HepG2 (cell line): ENCODE results near the gene LRBA. TPM values are rescaled to one million over a fixed set of nuclear protein-coding genes. Genes with fewer than 3 reads are reported as not detected.

Experiments
- ATAC-seq: fragments of 200-7000 bp; cut with Tn5 transposase; 3 replicates; pipeline ENCODE4 v1.9.1; 2020; ENCODE audit warnings: mild to moderate bottlenecking, moderate library complexity
- BruUV-seq: library from RNA; stranded (reverse); fragments of 400-500 nt; replicated peaks from 2 replicates; lab custom pipeline; 2021; lab: Mats Ljungman, UMichigan
- CTCF ChIA-PET: fragments of 300-600 bp; formaldehyde crosslinking; extraction: SDS; loops from one replicate; lab custom pipeline; 2021; ENCODE audit warnings: low total read pairs, inconsistent platforms, low intra/inter-chr PET ratio; lab: Yijun Ruan, JAX
- POLR2A ChIA-PET: fragments of 350-600 bp; sonication (Branson Sonifier 250); formaldehyde crosslinking; loops from one replicate; lab custom pipeline; 2020; ENCODE audit warnings: antibody characterized with exemption, inconsistent platforms; lab: Yijun Ruan, JAX
- DNase-seq: peaks from one replicate; pipeline ENCODE4 v3.0.0-alpha.2; 2015; ENCODE audit warnings: low spot score
- FAIRE-seq: peaks from 3 replicates; lab custom pipeline; 2011; peaks lifted over from hg19 to GRCh38; lab: Jason Lieb, UNC
- H2AFZ ChIP-seq: one replicate; pipeline ENCODE4 v1.6.1; 2011; ENCODE audit warnings: low read length, inconsistent platforms
- H3K27ac ChIP-seq: fragments of 300-600 bp; 3 replicates; pipeline ENCODE4 v1.8.0; 2011; ENCODE audit warnings: mixed run types, mild to moderate bottlenecking, mixed read lengths, low read length, inconsistent platforms; ENCODE audit not compliant: insufficient read depth; ENCODE audit errors: extremely low read length
- H3K27me3 ChIP-seq, 2 experiments: fragments of 200-600 bp in 1 of 2; 2 replicates in 1 of 2; 3 replicates in 1 of 2; pipeline versions ENCODE4 v1.6.0 to v1.8.0; 2011; ENCODE audit warnings: low read length in 2 of 2, mild to moderate bottlenecking in 2 of 2, moderate library complexity in 2 of 2, inconsistent platforms in 1 of 2; ENCODE audit not compliant: insufficient read depth in 2 of 2, control insufficient read depth in 1 of 2
- H3K36me3 ChIP-seq, 2 experiments: fragments of 200-600 bp in 1 of 2; replicated peaks in 1 of 2; 2 replicates in 1 of 2; 3 replicates in 1 of 2; pipeline versions ENCODE4 v1.5.1 to v1.8.0; 2011; ENCODE audit warnings: low read length in 2 of 2, inconsistent platforms in 1 of 2; ENCODE audit not compliant: insufficient read depth in 2 of 2, control insufficient read depth in 1 of 2
- H3K4me1 ChIP-seq: 2 replicates; pipeline ENCODE4 v1.5.1; 2012; ENCODE audit warnings: low read length, inconsistent platforms; ENCODE audit not compliant: insufficient read depth
- H3K4me2 ChIP-seq: 2 replicates; pipeline ENCODE4 v1.6.0; 2011; ENCODE audit warnings: low read depth, low read length, inconsistent platforms
- H3K4me3 ChIP-seq, 3 experiments: fragments of 200-600 bp in 1 of 3; sonication (generic), shearing (Covaris generic) in 1 of 3; replicated peaks in 1 of 3; 2 replicates each; pipeline ENCODE4 v1.5.1; 2011 to 2016; ENCODE audit warnings: low read length in 3 of 3, inconsistent platforms in 2 of 3, low read depth in 2 of 3, mild to moderate bottlenecking in 2 of 3, control low read depth in 1 of 3, mixed read lengths in 1 of 3; ENCODE audit not compliant: insufficient read depth in 1 of 3
- H3K79me2 ChIP-seq: one replicate; pipeline ENCODE4 v1.6.1; 2011; ENCODE audit warnings: low read length, inconsistent platforms; ENCODE audit not compliant: insufficient read depth
- H3K9ac ChIP-seq: 2 replicates; pipeline ENCODE4 v1.6.0; 2011; ENCODE audit warnings: mild to moderate bottlenecking, low read depth, low read length, inconsistent platforms; ENCODE audit not compliant: insufficient read depth
- H3K9me3 ChIP-seq: 2 replicates; pipeline ENCODE4 v1.5.1; 2012; ENCODE audit warnings: mild to moderate bottlenecking, low read length
- H4K20me1 ChIP-seq: 2 replicates; pipeline ENCODE4 v1.6.0; 2011; ENCODE audit warnings: inconsistent platforms, mild to moderate bottlenecking, low read length, moderate library complexity; ENCODE audit not compliant: insufficient read depth
- ARNT ChIP-seq: fragments of 450-650 bp; IDR thresholded peaks from 2 replicates; pipeline ENCODE4 v1.6.1; 2017
- CREM ChIP-seq, 2 experiments: sonication (generic) in 1 of 2; formaldehyde crosslinking in 1 of 2; IDR thresholded peaks; 2 replicates each; pipeline versions ENCODE4 v1.4.0 to v1.6.1; 2016 to 2020; ENCODE audit warnings: antibody characterized with exemption in 1 of 2, mild to moderate bottlenecking in 1 of 2, missing genetic modification reagents in 1 of 2
- HOXA7 ChIP-seq: sonication (generic); formaldehyde crosslinking; IDR thresholded peaks from 2 replicates; pipeline ENCODE4 v1.8.1; 2022; ENCODE audit warnings: mild to moderate bottlenecking, missing genetic modification reagents, moderate library complexity
- PAWR ChIP-seq: sonication (generic); formaldehyde crosslinking; IDR thresholded peaks from 2 replicates; pipeline ENCODE4 v1.4.0; 2020; ENCODE audit warnings: missing genetic modification reagents, mild to moderate bottlenecking, borderline replicate concordance
- TP53 ChIP-seq: sonication (generic); formaldehyde crosslinking; conservative IDR thresholded peaks from 2 replicates; pipeline ENCODE4 v1.4.0; 2020; ENCODE audit warnings: missing genetic modification reagents
- ZBTB8A ChIP-seq: sonication (generic); formaldehyde crosslinking; IDR thresholded peaks from 2 replicates; pipeline ENCODE4 v1.4.0; 2020; ENCODE audit warnings: mild to moderate bottlenecking, low read depth, missing genetic modification reagents, borderline replicate concordance
- ZNF281 ChIP-seq: sonication (generic); formaldehyde crosslinking; IDR thresholded peaks from 2 replicates; pipeline ENCODE4 v1.4.0; 2020; ENCODE audit warnings: missing genetic modification reagents, borderline replicate concordance
- ZNF737 ChIP-seq: sonication (generic); formaldehyde crosslinking; IDR thresholded peaks from 2 replicates; pipeline ENCODE4 v1.5.0; 2020; ENCODE audit warnings: missing genetic modification reagents, mild to moderate bottlenecking, borderline replicate concordance
- ZNF75D ChIP-seq: sonication (generic); formaldehyde crosslinking; IDR thresholded peaks from 2 replicates; pipeline ENCODE4 v1.8.1; 2023; ENCODE audit warnings: missing genetic modification reagents, mild to moderate bottlenecking, borderline replicate concordance
- ZNF839 ChIP-seq: sonication (generic); formaldehyde crosslinking; IDR thresholded peaks from 2 replicates; pipeline ENCODE4 v1.4.0; 2020; ENCODE audit warnings: missing genetic modification reagents, mild to moderate bottlenecking, borderline replicate concordance
- WGBS: methylation state at CpG from one replicate; pipeline ENCODE4 v1.1.6; 2017; ENCODE audit warnings: low lambda C conversion rate; 5-methylcytosine and 5-hydroxymethylcytosine counted together
- in situ Hi-C: cut with HindIII; loops from 2 replicates; pipeline ENCODE4 v1.10.0; 2017; ENCODE audit warnings: low pct_unique_long_range_greater_than_20kb; ENCODE audit not compliant: extremely low pct_ligation_motif_present
- intact Hi-C: fragments of 100-400 bp; cut with micrococcal nuclease; formaldehyde crosslinking; loops from one replicate; pipeline ENCODE4 v1.10.0; 2022; ENCODE audit not compliant: unreplicated experiment
- polyA plus RNA-seq, 8 experiments: library from polyadenylated mRNA; depleted of rRNA in 3 of 8; stranded (reverse) in 7 of 8; unstranded in 1 of 8; fragments of >200 nt; fragmentation: Illumina TruSeq in 4 of 8; extraction: Trizol in 4 of 8; gene quantifications; 2 replicates each; pipeline versions ENCODE4 v1.2.1 to v1.2.3, GENCODE V29; 2011 to 2016; ENCODE audit warnings: low read depth in 4 of 8, missing spikeins in 1 of 8, mixed read lengths in 1 of 8; ENCODE audit not compliant: insufficient read depth in 1 of 8
- total RNA-seq, 5 experiments: library from RNA; depleted of rRNA; stranded (reverse); fragments of >200 nt; fragmentation: Illumina TruSeq; extraction: Trizol; gene quantifications; 2 replicates each; pipeline ENCODE4 v1.2.3, GENCODE V29; 2016; ENCODE audit warnings: low read depth in 1 of 5
- TF ChIP-seq, protein P1 (sequence below): sonication (generic); formaldehyde crosslinking; IDR thresholded peaks from 2 replicates; pipeline ENCODE4 v1.4.0; 2020; ENCODE audit warnings: missing genetic modification reagents, borderline replicate concordance
- TF ChIP-seq, protein P2 (sequence below): sonication (generic); formaldehyde crosslinking; IDR thresholded peaks from 2 replicates; pipeline ENCODE4 v1.5.0; 2020; ENCODE audit warnings: missing genetic modification reagents, mild to moderate bottlenecking, borderline replicate concordance
- TF ChIP-seq, protein P3 (sequence below): sonication (generic); formaldehyde crosslinking; IDR thresholded peaks from 2 replicates; pipeline ENCODE4 v1.5.0; 2020; ENCODE audit warnings: missing genetic modification reagents, mild to moderate bottlenecking, borderline replicate concordance

Gene LRBA
- total and polyA plus RNA-seq, 2 of the 13 experiments (the other 11 are each of a cell fraction or from before 2014, with no cell fraction given): 21.0 to 37.2 TPM

- TF ChIP-seq, protein P1, sequence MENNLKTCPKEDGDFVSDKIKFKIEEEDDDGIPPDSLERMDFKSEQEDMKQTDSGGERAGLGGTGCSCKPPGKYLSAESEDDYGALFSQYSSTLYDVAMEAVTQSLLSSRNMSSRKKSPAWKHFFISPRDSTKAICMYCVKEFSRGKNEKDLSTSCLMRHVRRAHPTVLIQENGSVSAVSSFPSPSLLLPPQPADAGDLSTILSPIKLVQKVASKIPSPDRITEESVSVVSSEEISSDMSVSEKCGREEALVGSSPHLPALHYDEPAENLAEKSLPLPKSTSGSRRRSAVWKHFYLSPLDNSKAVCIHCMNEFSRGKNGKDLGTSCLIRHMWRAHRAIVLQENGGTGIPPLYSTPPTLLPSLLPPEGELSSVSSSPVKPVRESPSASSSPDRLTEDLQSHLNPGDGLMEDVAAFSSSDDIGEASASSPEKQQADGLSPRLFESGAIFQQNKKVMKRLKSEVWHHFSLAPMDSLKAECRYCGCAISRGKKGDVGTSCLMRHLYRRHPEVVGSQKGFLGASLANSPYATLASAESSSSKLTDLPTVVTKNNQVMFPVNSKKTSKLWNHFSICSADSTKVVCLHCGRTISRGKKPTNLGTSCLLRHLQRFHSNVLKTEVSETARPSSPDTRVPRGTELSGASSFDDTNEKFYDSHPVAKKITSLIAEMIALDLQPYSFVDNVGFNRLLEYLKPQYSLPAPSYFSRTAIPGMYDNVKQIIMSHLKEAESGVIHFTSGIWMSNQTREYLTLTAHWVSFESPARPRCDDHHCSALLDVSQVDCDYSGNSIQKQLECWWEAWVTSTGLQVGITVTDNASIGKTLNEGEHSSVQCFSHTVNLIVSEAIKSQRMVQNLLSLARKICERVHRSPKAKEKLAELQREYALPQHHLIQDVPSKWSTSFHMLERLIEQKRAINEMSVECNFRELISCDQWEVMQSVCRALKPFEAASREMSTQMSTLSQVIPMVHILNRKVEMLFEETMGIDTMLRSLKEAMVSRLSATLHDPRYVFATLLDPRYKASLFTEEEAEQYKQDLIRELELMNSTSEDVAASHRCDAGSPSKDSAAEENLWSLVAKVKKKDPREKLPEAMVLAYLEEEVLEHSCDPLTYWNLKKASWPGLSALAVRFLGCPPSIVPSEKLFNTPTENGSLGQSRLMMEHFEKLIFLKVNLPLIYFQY: no peak
Observed at GRCh38 chr4:150401083-150401687, 613.9 kb downstream of the LRBA start (continued).

DNA sequence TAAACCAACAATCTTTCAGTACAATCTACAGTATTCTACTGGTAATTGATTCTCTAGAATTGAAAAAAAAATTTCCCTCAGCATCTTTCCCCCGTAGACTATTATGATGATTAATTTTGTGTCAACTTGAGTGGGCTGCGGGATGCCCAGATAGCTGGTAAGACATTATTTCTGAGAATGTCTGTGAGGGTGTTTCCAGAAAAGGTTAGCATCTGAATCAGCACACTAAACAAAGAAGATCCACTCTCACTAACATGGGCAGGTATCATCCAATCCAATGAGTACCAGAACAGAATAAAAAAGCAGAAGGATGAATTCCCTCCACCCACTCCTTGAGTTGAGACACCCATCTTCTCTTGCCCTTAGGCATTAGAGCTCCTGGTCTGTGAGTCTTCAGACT lies 619.2 kb downstream of the LRBA start:
- in situ Hi-C loops (no loop called here), intact Hi-C loops (no loop called here)
- ATAC-seq (no peak), FAIRE-seq (no peak), DNase-seq (no peak)
- Histone ChIP-seq H3K9ac (no peak overlapping the region), H3K79me2 (no peaks in the 10 kb centered on the region), H3K9me3 (peaks cover 15% of the 10 kb centered on the region), H3K4me3 (no peak overlapping the region), H4K20me1 (no peaks in the 10 kb centered on the region), H3K4me2 (no peak overlapping the region), H3K27me3 (no peaks in the 10 kb centered on the region), H3K36me3 (no peaks in the 10 kb centered on the region; a peak in 1 of 5 replicates), H2AFZ (no peak overlapping the region), H3K27ac (no peak overlapping the region), H3K4me1 (no peaks in the 10 kb centered on the region)
- no TSS peak for BruUV-seq
- ChIA-PET CTCF (no interaction called here), POLR2A (no interaction called here)
- WGBS: 50% methylated on average over 2 of the region's 2 CpGs
- TF ChIP-seq, protein P2, sequence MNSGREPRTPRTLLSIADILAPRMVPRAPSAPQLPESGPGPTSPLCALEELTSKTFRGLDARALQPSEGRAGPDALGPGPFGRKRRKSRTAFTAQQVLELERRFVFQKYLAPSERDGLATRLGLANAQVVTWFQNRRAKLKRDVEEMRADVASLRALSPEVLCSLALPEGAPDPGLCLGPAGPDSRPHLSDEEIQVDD (CRISPR knock-in tag): no peak
- TF ChIP-seq ZNF75D (no peak), ZNF839 (CRISPR knock-in tag) (no peak), HOXA7 (no peak), PAWR (CRISPR knock-in tag) (no peak), TP53 (CRISPR knock-in tag) (no peak), ZNF737 (CRISPR knock-in tag) (no peak), ZNF281 (CRISPR knock-in tag) (no peak), ARNT (no peak), CREM (IDR thresholded peaks at IDR 0.05) (no peak), CREM (CRISPR knock-in tag; IDR thresholded peaks at IDR 0.05) (no peak), ZBTB8A (no peak)
- TF ChIP-seq, protein P3, sequence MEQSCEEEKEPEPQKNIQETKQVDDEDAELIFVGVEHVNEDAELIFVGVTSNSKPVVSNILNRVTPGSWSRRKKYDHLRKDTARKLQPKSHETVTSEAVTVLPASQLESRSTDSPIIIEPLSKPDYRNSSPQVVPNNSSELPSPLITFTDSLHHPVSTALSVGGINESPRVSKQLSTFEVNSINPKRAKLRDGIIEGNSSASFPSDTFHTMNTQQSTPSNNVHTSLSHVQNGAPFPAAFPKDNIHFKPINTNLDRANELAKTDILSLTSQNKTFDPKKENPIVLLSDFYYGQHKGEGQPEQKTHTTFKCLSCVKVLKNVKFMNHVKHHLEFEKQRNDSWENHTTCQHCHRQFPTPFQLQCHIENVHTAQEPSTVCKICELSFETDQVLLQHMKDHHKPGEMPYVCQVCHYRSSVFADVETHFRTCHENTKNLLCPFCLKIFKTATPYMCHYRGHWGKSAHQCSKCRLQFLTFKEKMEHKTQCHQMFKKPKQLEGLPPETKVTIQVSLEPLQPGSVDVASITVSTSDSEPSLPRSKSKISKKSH (CRISPR knock-in tag): no peak
